Vagina (tissue), 2 donors: Measurements from ENCODE around the gene ZNF281.

Experiments used
- POLR2A ChIP-seq, 2 donors: fragments of 450-650 bp; IDR thresholded peaks; one replicate each; pipeline ENCODE4 v1.6.1; 2017; ENCODE audit warnings: antibody characterized with exemption in 2 of 2, mild to moderate bottlenecking in 2 of 2, moderate library complexity in 2 of 2
- TF ChIP-seq, protein P1 (sequence below), 3 experiments: fragments of 450-650 bp in 2 of 3; fragments of 200-600 bp in 1 of 3; sonication (generic) in 1 of 3; IDR thresholded peaks; one replicate each; pipeline ENCODE4 v1.5.1; 2017 to 2019; ENCODE audit warnings: antibody characterized with exemption in 3 of 3, mild to moderate bottlenecking in 2 of 3, moderate library complexity in 2 of 3

DNA sequence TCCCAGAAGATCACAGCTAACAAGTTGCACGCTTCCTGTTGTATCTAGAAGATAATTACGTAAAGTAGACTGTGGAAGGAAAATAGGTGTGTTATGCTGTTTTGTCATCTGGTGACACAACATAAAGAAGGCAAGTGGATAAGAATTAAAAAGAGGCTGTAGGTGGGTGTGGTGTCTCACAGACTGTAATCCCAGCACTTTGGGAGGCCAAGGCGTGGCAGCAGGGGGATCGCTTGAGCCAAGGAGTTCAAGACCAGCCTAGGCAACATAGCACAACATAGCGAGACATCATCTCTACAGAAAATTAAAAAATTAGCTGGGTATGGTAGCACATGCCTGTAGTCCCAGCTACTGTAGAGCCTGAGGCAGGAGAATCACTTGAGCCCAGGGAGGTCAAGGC is 17.9 kb upstream of the ZNF281 start:
- TF ChIP-seq POLR2A (IDR thresholded peaks at IDR 0.05): no peak
- TF ChIP-seq, protein P1, sequence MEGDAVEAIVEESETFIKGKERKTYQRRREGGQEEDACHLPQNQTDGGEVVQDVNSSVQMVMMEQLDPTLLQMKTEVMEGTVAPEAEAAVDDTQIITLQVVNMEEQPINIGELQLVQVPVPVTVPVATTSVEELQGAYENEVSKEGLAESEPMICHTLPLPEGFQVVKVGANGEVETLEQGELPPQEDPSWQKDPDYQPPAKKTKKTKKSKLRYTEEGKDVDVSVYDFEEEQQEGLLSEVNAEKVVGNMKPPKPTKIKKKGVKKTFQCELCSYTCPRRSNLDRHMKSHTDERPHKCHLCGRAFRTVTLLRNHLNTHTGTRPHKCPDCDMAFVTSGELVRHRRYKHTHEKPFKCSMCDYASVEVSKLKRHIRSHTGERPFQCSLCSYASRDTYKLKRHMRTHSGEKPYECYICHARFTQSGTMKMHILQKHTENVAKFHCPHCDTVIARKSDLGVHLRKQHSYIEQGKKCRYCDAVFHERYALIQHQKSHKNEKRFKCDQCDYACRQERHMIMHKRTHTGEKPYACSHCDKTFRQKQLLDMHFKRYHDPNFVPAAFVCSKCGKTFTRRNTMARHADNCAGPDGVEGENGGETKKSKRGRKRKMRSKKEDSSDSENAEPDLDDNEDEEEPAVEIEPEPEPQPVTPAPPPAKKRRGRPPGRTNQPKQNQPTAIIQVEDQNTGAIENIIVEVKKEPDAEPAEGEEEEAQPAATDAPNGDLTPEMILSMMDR (IDR thresholded peaks at IDR 0.05): no peak
